ENCODE results near the gene ICE1.
"Not testable (repeated sequence)": the region's sequence is repeated elsewhere in the genome, so short reads cannot be mapped to it uniquely, and the experiment has no call there.

The ICE1 gene

GRCh38 chr5:5384660-5385330, 37.7 kb upstream of the ICE1 start:
- H3K4me3 ChIP-seq (ENCODE audit: low read depth in 1 of 2, low read length in 1 of 2): no peak overlapping the region
- TF ChIP-seq, protein P1, sequence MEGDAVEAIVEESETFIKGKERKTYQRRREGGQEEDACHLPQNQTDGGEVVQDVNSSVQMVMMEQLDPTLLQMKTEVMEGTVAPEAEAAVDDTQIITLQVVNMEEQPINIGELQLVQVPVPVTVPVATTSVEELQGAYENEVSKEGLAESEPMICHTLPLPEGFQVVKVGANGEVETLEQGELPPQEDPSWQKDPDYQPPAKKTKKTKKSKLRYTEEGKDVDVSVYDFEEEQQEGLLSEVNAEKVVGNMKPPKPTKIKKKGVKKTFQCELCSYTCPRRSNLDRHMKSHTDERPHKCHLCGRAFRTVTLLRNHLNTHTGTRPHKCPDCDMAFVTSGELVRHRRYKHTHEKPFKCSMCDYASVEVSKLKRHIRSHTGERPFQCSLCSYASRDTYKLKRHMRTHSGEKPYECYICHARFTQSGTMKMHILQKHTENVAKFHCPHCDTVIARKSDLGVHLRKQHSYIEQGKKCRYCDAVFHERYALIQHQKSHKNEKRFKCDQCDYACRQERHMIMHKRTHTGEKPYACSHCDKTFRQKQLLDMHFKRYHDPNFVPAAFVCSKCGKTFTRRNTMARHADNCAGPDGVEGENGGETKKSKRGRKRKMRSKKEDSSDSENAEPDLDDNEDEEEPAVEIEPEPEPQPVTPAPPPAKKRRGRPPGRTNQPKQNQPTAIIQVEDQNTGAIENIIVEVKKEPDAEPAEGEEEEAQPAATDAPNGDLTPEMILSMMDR (IDR thresholded peaks at IDR 0.05): no peak
- no peak overlapping the region for H3K27ac ChIP-seq
- H3K36me3 ChIP-seq: no peaks in the 10 kb centered on the region
- no peaks in the 10 kb centered on the region for H3K27me3 ChIP-seq
- H3K9me3 ChIP-seq: no peaks in the 10 kb centered on the region
- no peaks in the 10 kb centered on the region for H3K4me1 ChIP-seq (ENCODE audit: control insufficient read depth in 1 of 2, insufficient read depth in 1 of 2, low read depth in 1 of 2, low read length in 1 of 2)

GRCh38 chr5:5385331-5385662, 37.2 kb upstream of the ICE1 start:
- no peaks in the 10 kb centered on the region for H3K9me3 ChIP-seq
- no peaks in the 10 kb centered on the region for H3K4me1 ChIP-seq (ENCODE audit: control insufficient read depth in 1 of 2, insufficient read depth in 1 of 2, low read depth in 1 of 2, low read length in 1 of 2)
- H3K27ac ChIP-seq: no peak overlapping the region
- TF ChIP-seq, protein P1 (IDR thresholded peaks at IDR 0.05): no peak
- no peaks in the 10 kb centered on the region for H3K27me3 ChIP-seq
- H3K4me3 ChIP-seq (ENCODE audit: low read depth in 1 of 2, low read length in 1 of 2): no peak overlapping the region
- no peaks in the 10 kb centered on the region for H3K36me3 ChIP-seq

DNA sequence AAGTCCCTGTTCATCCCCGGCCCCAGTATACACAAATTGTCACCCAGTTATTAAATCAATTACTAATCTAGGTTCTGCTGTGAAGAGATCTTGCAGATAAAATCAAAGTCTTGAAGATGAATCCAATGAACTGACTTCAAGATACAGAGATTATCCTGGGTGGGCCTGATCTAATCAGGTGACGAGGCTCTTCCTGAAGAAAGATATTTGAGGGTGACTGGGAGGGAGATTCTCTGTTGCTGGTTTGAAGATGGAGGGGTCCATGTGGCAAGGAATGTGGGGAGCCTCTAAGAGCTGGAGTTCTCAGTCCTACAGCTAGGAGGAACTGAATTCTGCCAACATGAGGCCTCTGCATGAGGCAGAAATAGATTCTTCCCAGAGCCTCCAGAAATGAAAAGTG, 36.1 kb upstream of the ICE1 start:
- H3K36me3 ChIP-seq: no peaks in the 10 kb centered on the region
- no peak overlapping the region for H3K27ac ChIP-seq
- no peak overlapping the region for H3K4me3 ChIP-seq (ENCODE audit: low read depth in 1 of 2, low read length in 1 of 2)
- H3K9me3 ChIP-seq: no peaks in the 10 kb centered on the region
- H3K27me3 ChIP-seq: no peaks in the 10 kb centered on the region
- H3K4me1 ChIP-seq (ENCODE audit: control insufficient read depth in 1 of 2, insufficient read depth in 1 of 2, low read depth in 1 of 2, low read length in 1 of 2): no peaks in the 10 kb centered on the region
- TF ChIP-seq, protein P1 (IDR thresholded peaks at IDR 0.05): no peak

- H3K4me1 ChIP-seq (ENCODE audit: control insufficient read depth in 1 of 2, insufficient read depth in 1 of 2, low read depth in 1 of 2, low read length in 1 of 2): no peaks in the 10 kb centered on the region
- H3K27me3 ChIP-seq: no peaks in the 10 kb centered on the region
- no peaks in the 10 kb centered on the region for H3K36me3 ChIP-seq
- no peaks in the 10 kb centered on the region for H3K9me3 ChIP-seq
- H3K27ac ChIP-seq: no peak overlapping the region
- TF ChIP-seq, protein P1 (IDR thresholded peaks at IDR 0.05): no peak
- H3K4me3 ChIP-seq (ENCODE audit: low read depth in 1 of 2, low read length in 1 of 2): no peak overlapping the region
Observed at GRCh38 chr5:5387192-5387591, 35.3 kb upstream of the ICE1 start.

DNA sequence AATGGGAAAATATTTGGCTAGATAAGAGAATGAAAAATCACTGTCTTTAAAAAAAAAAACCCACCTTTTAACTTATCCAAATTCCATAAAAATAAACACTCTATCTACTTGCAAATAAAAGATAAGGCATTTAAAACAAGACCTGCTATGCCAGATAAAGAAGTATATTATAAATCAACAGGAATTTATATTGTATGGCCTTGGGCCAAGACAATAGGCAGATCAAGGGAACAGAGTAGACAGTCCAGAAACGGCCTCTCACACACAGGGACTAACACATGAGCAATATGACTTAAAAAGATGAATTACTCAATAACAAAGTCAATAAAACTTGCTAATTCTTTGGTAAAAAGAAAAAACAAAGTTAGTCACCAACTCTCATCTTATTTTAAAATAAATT, 34.7 kb upstream of the ICE1 start:
- Histone ChIP-seq H3K4me3 (ENCODE audit: low read depth in 1 of 2, low read length in 1 of 2) (no peak overlapping the region), H3K36me3 (no peaks in the 10 kb centered on the region), H3K27me3 (no peaks in the 10 kb centered on the region), H3K9me3 (no peaks in the 10 kb centered on the region), H3K4me1 (ENCODE audit: control insufficient read depth in 1 of 2, insufficient read depth in 1 of 2, low read depth in 1 of 2, low read length in 1 of 2) (no peaks in the 10 kb centered on the region), H3K27ac (no peak overlapping the region)
- TF ChIP-seq, protein P1 (IDR thresholded peaks at IDR 0.05): no peak

GRCh38 chr5:5390121-5390869, 32.2 kb upstream of the ICE1 start:
- not testable (repeated sequence) for H3K4me3 ChIP-seq (ENCODE audit: low read depth in 1 of 2, low read length in 1 of 2); H3K4me1 ChIP-seq (ENCODE audit: control insufficient read depth in 1 of 2, insufficient read depth in 1 of 2, low read depth in 1 of 2, low read length in 1 of 2); H3K27ac ChIP-seq; H3K36me3 ChIP-seq; H3K9me3 ChIP-seq; H3K27me3 ChIP-seq

- H3K36me3 ChIP-seq; H3K9me3 ChIP-seq; H3K4me1 ChIP-seq (ENCODE audit: control insufficient read depth in 1 of 2, insufficient read depth in 1 of 2, low read depth in 1 of 2, low read length in 1 of 2); H3K27ac ChIP-seq; H3K4me3 ChIP-seq (ENCODE audit: low read depth in 1 of 2, low read length in 1 of 2); H3K27me3 ChIP-seq: not testable (repeated sequence)
Observed at GRCh38 chr5:5392504-5392903, 30.0 kb upstream of the ICE1 start.

GRCh38 chr5:5394384-5394986, 28.0 kb upstream of the ICE1 start:
- H3K36me3 ChIP-seq; H3K4me1 ChIP-seq (ENCODE audit: control insufficient read depth in 1 of 2, insufficient read depth in 1 of 2, low read depth in 1 of 2, low read length in 1 of 2); H3K27ac ChIP-seq; H3K4me3 ChIP-seq (ENCODE audit: low read depth in 1 of 2, low read length in 1 of 2); H3K9me3 ChIP-seq; H3K27me3 ChIP-seq: not testable (repeated sequence)

GRCh38 chr5:5395093-5395492, 27.4 kb upstream of the ICE1 start:
- H3K4me1 ChIP-seq (ENCODE audit: control insufficient read depth in 1 of 2, insufficient read depth in 1 of 2, low read depth in 1 of 2, low read length in 1 of 2); H3K9me3 ChIP-seq; H3K27me3 ChIP-seq; H3K4me3 ChIP-seq (ENCODE audit: low read depth in 1 of 2, low read length in 1 of 2); H3K27ac ChIP-seq; H3K36me3 ChIP-seq: not testable (repeated sequence)
